ENCODE measurements around the gene PPM1F. TPM values are rescaled to one million over a fixed set of nuclear protein-coding genes. Genes with fewer than 3 reads are reported as not detected.

PPM1F gene
- total RNA-seq, 1 experiment from 2014 or later: 28.6 TPM

GRCh38 chr22:21938071-21938822 lies 14.4 kb downstream of the PPM1F start (continued):
- TF ChIP-seq, protein P1, sequence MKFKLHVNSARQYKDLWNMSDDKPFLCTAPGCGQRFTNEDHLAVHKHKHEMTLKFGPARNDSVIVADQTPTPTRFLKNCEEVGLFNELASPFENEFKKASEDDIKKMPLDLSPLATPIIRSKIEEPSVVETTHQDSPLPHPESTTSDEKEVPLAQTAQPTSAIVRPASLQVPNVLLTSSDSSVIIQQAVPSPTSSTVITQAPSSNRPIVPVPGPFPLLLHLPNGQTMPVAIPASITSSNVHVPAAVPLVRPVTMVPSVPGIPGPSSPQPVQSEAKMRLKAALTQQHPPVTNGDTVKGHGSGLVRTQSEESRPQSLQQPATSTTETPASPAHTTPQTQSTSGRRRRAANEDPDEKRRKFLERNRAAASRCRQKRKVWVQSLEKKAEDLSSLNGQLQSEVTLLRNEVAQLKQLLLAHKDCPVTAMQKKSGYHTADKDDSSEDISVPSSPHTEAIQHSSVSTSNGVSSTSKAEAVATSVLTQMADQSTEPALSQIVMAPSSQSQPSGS (CRISPR knock-in tag; IDR thresholded peaks at IDR 0.05; ENCODE audit: borderline replicate concordance, low read depth): no peak
- TF ChIP-seq ZBTB21 (CRISPR knock-in tag; IDR thresholded peaks at IDR 0.05; ENCODE audit: borderline replicate concordance): no peak
- no peak for TF ChIP-seq NFYB (CRISPR knock-in tag; conservative IDR thresholded peaks at IDR 0.05; ENCODE audit: low read depth)
- TF ChIP-seq E2F1 (CRISPR knock-in tag; IDR thresholded peaks at IDR 0.05): peak; percentile 31; the same call in 1 of the 2 replicates
- TF ChIP-seq PREB (CRISPR knock-in tag; IDR thresholded peaks at IDR 0.05; ENCODE audit: borderline replicate concordance): no peak
- no peak for TF ChIP-seq IRF2 (CRISPR knock-in tag; IDR thresholded peaks at IDR 0.05; ENCODE audit: borderline replicate concordance, low read depth)
- no peak for TF ChIP-seq ESRRA (CRISPR knock-in tag; IDR thresholded peaks at IDR 0.05; ENCODE audit: borderline replicate concordance)
- no peak for TF ChIP-seq RORB (CRISPR knock-in tag; IDR thresholded peaks at IDR 0.05)
- TF ChIP-seq NFE2L1 (CRISPR knock-in tag; IDR thresholded peaks at IDR 0.05): peak; percentile 83
- TF ChIP-seq ETV6 (CRISPR knock-in tag; IDR thresholded peaks at IDR 0.05): peak; percentile 98
- no peak for TF ChIP-seq ZNF425 (CRISPR knock-in tag; conservative IDR thresholded peaks at IDR 0.05)
- no peak for TF ChIP-seq ZNF416 (CRISPR knock-in tag; IDR thresholded peaks at IDR 0.05)
- no peak for TF ChIP-seq ZNF532 (CRISPR knock-in tag; IDR thresholded peaks at IDR 0.05; ENCODE audit: borderline replicate concordance)
- no peak for TF ChIP-seq STAT6 (CRISPR knock-in tag; conservative IDR thresholded peaks at IDR 0.05; ENCODE audit: low read depth)
- no peak for TF ChIP-seq ATF3 (CRISPR knock-in tag; conservative IDR thresholded peaks at IDR 0.05)
- no peak for TF ChIP-seq MXD4 (CRISPR knock-in tag; IDR thresholded peaks at IDR 0.05; ENCODE audit: borderline replicate concordance)
- no peak for TF ChIP-seq ELF4 (CRISPR knock-in tag; IDR thresholded peaks at IDR 0.05; ENCODE audit: low read depth)
- TF ChIP-seq GRHL2 (CRISPR knock-in tag; IDR thresholded peaks at IDR 0.05; ENCODE audit: insufficient replicate concordance, severe bottlenecking): no peak
- TF ChIP-seq SMAD3 (CRISPR knock-in tag; IDR thresholded peaks at IDR 0.05; ENCODE audit: borderline replicate concordance): peak; percentile 66; the same call in 1 of the 2 replicates
- no peak for TF ChIP-seq ZNF671 (CRISPR knock-in tag; IDR thresholded peaks at IDR 0.05)
- TF ChIP-seq, protein P2, sequence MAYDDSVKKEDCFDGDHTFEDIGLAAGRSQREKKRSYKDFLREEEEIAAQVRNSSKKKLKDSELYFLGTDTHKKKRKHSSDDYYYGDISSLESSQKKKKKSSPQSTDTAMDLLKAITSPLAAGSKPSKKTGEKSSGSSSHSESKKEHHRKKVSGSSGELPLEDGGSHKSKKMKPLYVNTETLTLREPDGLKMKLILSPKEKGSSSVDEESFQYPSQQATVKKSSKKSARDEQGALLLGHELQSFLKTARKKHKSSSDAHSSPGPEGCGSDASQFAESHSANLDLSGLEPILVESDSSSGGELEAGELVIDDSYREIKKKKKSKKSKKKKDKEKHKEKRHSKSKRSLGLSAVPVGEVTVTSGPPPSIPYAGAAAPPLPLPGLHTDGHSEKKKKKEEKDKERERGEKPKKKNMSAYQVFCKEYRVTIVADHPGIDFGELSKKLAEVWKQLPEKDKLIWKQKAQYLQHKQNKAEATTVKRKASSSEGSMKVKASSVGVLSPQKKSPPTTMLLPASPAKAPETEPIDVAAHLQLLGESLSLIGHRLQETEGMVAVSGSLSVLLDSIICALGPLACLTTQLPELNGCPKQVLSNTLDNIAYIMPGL (CRISPR knock-in tag; IDR thresholded peaks at IDR 0.05): peak; percentile 100
- TF ChIP-seq CREM (CRISPR knock-in tag; IDR thresholded peaks at IDR 0.05): peak; percentile 74
